Measurements from ENCODE around the gene STK11IP. TPM values are rescaled to one million over a fixed set of nuclear protein-coding genes. Genes with fewer than 3 reads are reported as not detected.

The STK11IP gene
- total RNA-seq, 2 donors from 2014 or later = 27.3 to 31.1 TPM

DNA sequence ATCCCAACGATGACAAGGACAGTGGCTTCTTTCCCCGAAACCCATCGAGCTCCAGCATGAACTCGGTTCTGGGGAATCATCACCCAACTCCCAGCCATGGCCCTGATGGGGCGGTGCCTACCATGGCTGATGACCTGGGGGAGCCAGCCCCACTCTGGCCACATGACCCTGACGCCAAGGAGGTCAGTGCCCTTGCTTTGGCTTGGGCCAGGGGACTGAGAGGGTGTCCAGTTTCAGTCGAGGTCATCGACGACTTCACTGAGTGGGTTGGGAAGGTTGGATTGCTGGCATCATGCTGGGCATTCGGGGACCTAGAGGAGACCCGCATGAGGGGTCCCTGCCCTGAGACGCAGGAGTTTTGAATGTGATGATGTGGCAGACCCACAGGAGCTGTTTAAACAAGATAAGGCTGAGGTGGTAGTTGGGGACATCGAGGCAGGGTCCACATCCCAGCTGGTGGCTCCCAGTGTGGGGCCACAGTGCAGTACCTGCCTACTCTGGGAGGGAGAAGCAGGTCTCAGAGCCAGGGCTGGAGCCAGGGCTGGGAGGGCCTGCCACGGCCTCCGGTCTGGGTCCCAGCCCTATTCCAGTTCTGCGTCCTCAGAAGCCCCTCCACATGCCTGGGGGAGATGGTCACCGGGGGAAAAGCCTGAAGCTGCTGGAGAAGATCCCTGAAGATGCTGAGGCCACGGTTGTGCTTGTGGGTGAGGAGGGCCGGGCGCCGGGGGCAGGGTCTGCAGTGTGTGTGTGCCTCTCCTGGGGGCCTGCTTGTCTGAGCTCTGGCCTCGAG, 35.8 kb downstream of the STK11IP start:
- Mint-ChIP-seq H3K27ac (no peak overlapping the region), H3K36me3 (ENCODE audit: low read depth) (peaks cover 9% of the 10 kb centered on the region), H3K4me3 (no peak overlapping the region), H3K9me3 (no peaks in the 10 kb centered on the region), H3K27me3 (ENCODE audit: insufficient read depth) (no peaks in the 10 kb centered on the region), H3K4me1 (no peaks in the 10 kb centered on the region)
- no peak overlapping the region for H3K27ac ChIP-seq (ENCODE audit: low read depth, low read length)
- H3K36me3 ChIP-seq (ENCODE audit: control insufficient read depth, insufficient read depth, low read length) = no peaks in the 10 kb centered on the region
- H3K9ac ChIP-seq (ENCODE audit: extremely low read depth, low read length, poor library complexity, severe bottlenecking) = no peak overlapping the region
- TF ChIP-seq, protein P1, sequence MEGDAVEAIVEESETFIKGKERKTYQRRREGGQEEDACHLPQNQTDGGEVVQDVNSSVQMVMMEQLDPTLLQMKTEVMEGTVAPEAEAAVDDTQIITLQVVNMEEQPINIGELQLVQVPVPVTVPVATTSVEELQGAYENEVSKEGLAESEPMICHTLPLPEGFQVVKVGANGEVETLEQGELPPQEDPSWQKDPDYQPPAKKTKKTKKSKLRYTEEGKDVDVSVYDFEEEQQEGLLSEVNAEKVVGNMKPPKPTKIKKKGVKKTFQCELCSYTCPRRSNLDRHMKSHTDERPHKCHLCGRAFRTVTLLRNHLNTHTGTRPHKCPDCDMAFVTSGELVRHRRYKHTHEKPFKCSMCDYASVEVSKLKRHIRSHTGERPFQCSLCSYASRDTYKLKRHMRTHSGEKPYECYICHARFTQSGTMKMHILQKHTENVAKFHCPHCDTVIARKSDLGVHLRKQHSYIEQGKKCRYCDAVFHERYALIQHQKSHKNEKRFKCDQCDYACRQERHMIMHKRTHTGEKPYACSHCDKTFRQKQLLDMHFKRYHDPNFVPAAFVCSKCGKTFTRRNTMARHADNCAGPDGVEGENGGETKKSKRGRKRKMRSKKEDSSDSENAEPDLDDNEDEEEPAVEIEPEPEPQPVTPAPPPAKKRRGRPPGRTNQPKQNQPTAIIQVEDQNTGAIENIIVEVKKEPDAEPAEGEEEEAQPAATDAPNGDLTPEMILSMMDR (conservative IDR thresholded peaks at IDR 0.05) = no peak
- no peak overlapping the region for H3K4me3 ChIP-seq (ENCODE audit: low read length)
- H3K9me3 ChIP-seq (ENCODE audit: control insufficient read depth, low read length) = no peaks in the 10 kb centered on the region
- no peaks in the 10 kb centered on the region for H3K4me1 ChIP-seq (ENCODE audit: control insufficient read depth, insufficient read depth, low read length)
- H3K27me3 ChIP-seq (ENCODE audit: control insufficient read depth, insufficient read depth, low read length, poor library complexity, severe bottlenecking) = no peaks in the 10 kb centered on the region
- DNase-seq = peak; percentile 39
- WGBS, 2 experiments (ENCODE audit: insufficient coverage in 1 of 2, insufficient read length in 1 of 2) = 93 to 97% methylated on average over 14 to 22 of the region's 22 CpGs

DNA sequence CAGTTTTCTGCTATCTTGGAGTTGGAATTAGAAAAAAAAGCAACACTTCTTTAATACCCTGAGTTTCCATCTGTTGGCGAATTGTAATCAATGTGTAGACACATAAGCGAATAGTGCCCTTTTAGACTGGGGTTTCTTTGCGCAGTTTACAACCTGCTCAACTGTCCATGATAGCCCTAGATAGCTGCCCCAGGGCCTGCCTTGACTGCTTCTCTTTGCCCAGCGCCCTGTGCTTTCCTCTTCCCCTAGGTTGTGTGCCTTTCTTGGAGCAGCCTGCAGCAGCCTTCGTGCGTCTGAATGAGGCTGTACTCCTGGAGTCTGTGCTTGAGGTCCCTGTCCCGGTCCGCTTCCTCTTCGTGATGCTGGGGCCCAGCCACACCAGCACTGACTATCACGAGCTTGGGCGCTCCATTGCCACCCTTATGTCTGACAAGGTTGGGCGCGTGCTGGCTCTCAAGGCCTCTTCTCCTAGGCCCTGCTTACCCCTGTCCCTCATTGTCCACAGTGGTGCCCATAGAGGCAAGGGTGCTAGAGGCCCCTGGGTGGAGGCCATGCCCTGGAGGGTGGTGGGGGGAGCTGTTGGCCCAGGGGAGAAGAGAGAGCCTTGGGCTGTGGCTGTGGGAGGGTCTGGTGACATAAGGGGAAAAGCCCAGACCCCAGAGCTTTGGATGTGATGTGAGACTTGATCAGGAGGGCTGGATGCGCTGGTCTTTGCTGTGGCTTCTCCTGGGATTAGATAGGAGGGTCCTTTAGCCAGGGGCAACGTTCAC, 36.7 kb downstream of the STK11IP start:
- no peaks in the 10 kb centered on the region for H3K27me3 ChIP-seq (ENCODE audit: control insufficient read depth, insufficient read depth, low read length, poor library complexity, severe bottlenecking)
- H3K36me3 ChIP-seq (ENCODE audit: control insufficient read depth, insufficient read depth, low read length) = no peaks in the 10 kb centered on the region
- H3K27ac ChIP-seq (ENCODE audit: low read depth, low read length) = no peak overlapping the region
- H3K4me1 Mint-ChIP-seq = no peaks in the 10 kb centered on the region
- no peak overlapping the region for H3K27ac Mint-ChIP-seq
- TF ChIP-seq, protein P1 (conservative IDR thresholded peaks at IDR 0.05) = no peak
- DNase-seq = peak; percentile 27
- H3K27me3 Mint-ChIP-seq (ENCODE audit: insufficient read depth) = no peaks in the 10 kb centered on the region
- H3K36me3 Mint-ChIP-seq (ENCODE audit: low read depth) = peaks cover 9% of the 10 kb centered on the region
- H3K4me3 ChIP-seq (ENCODE audit: low read length) = no peak overlapping the region
- H3K9ac ChIP-seq (ENCODE audit: extremely low read depth, low read length, poor library complexity, severe bottlenecking) = no peak overlapping the region
- H3K9me3 Mint-ChIP-seq = no peaks in the 10 kb centered on the region
- no peaks in the 10 kb centered on the region for H3K4me1 ChIP-seq (ENCODE audit: control insufficient read depth, insufficient read depth, low read length)
- 91 to 96% methylated on average over 12 to 15 of the region's 15 CpGs for WGBS, 2 experiments (ENCODE audit: insufficient coverage in 1 of 2, insufficient read length in 1 of 2)
- no peaks in the 10 kb centered on the region for H3K9me3 ChIP-seq (ENCODE audit: control insufficient read depth, low read length)
- H3K4me3 Mint-ChIP-seq = no peak overlapping the region

DNA sequence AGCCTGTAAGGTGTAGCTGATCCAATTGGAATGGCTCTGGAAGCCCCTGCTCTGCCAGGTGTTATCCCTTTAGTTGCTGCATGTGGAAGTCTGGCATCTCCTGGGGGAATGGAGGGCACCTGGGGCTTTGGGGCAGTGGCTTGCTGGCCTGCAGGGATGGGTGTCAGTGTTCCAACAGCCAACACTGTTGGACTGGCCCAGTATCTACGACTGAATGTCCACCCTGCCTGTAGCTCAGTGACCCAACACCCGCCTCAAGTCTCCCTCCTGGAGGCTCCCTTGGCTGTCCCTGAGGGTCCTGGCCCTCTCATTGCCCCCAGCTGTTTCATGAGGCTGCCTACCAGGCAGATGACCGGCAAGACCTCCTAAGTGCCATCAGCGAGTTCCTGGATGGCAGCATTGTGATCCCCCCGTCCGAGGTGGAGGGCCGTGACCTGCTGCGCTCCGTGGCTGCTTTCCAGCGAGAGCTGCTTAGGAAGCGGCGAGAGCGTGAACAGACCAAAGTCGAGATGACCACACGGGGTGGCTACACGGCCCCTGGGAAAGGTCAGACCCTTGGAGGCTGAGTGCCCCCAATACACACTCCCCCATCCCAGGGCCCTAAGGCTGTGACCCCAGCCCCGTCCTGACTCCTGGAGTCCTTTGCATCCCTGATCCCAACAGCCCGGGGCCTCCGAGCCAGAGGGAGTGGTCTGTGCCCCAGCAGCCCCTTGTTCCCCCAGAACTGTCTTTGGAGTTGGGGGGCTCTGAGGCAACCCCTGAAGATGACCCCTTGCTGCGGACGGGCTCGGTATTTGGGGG, 37.5 kb downstream of the STK11IP start:
- Mint-ChIP-seq H3K4me3 (no peak overlapping the region), H3K27me3 (ENCODE audit: insufficient read depth) (no peaks in the 10 kb centered on the region), H3K36me3 (ENCODE audit: low read depth) (peaks cover 10% of the 10 kb centered on the region), H3K27ac (no peak overlapping the region), H3K9me3 (no peaks in the 10 kb centered on the region), H3K4me1 (no peaks in the 10 kb centered on the region)
- H3K27me3 ChIP-seq (ENCODE audit: control insufficient read depth, insufficient read depth, low read length, poor library complexity, severe bottlenecking) = no peaks in the 10 kb centered on the region
- H3K9me3 ChIP-seq (ENCODE audit: control insufficient read depth, low read length) = no peaks in the 10 kb centered on the region
- DNase-seq = peak; percentile 36
- H3K27ac ChIP-seq (ENCODE audit: low read depth, low read length) = no peak overlapping the region
- H3K4me1 ChIP-seq (ENCODE audit: control insufficient read depth, insufficient read depth, low read length) = no peaks in the 10 kb centered on the region
- H3K4me3 ChIP-seq (ENCODE audit: low read length) = no peak overlapping the region
- WGBS, 2 experiments (ENCODE audit: insufficient coverage in 1 of 2, insufficient read length in 1 of 2) = 92 to 97% methylated on average over 18 to 22 of the region's 22 CpGs
- no peak overlapping the region for H3K9ac ChIP-seq (ENCODE audit: extremely low read depth, low read length, poor library complexity, severe bottlenecking)
- no peaks in the 10 kb centered on the region for H3K36me3 ChIP-seq (ENCODE audit: control insufficient read depth, insufficient read depth, low read length)
- TF ChIP-seq, protein P1 (conservative IDR thresholded peaks at IDR 0.05) = no peak
